Kidney tubule cell (primary cell): ENCODE data around the gene ARMC5.
A peak's percentile ranks its signal among the peaks of the same experiment; 100 is the strongest.
"Not testable (repeated sequence)": the region's sequence is repeated elsewhere in the genome, so short reads cannot be mapped to it uniquely, and the experiment has no call there.

Experiments used
- DNase-seq: peaks from one replicate; pipeline ENCODE4 v3.0.0-alpha.2; 2018; ENCODE audit warnings: low spot score

Gene ARMC5

GRCh38 chr16:31435341-31436220 lies 23.7 kb upstream of the ARMC5 start:
- no peak for DNase-seq

DNA sequence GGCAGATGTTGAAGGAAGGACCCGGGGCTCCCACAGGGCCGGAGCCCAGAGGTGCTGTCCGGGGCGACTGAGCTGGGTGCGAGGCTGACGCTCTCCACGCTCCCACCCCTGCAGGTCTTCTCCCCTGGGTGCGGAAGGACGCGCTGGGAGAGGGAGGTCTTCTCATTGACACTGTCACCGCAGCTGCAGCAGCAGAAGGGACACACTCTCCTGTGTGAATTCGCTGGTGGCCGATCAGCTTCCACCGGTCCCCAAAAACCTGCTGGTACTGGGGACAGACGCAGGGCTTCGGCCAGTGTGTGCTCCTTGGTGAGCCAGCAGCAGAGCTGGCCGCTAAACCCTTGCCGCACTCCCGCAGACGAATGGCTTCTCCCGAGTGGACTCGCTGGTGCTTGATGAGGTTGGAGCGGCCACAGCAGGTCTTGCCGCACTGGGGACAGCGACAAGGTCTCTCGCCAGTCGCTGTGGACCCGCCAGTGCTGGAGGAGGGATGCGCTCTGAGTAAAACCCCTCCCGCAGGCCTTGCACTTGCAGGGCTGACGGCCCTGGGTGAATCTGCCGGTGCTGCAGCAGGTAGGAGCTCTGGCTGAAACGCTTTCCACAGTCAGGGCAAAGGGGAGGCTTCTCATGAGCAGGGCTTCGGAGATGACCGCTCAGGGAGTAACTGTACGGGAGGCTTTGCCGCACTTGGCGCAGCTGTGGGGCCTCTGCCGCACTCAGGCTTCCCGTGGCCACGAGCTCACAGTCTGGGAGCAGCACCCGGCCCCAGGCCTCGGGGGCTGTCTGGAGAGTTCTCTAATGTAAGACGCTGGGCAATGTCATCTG lies 22.9 kb upstream of the ARMC5 start:
- no peak for DNase-seq

- no peak for DNase-seq
These were observed 20.9 kb upstream of the ARMC5 start for GRCh38 chr16:31438414-31438813.

- DNase-seq, result not testable (repeated sequence)
These were observed 20.3 kb upstream of the ARMC5 start for GRCh38 chr16:31439023-31439422.

DNA sequence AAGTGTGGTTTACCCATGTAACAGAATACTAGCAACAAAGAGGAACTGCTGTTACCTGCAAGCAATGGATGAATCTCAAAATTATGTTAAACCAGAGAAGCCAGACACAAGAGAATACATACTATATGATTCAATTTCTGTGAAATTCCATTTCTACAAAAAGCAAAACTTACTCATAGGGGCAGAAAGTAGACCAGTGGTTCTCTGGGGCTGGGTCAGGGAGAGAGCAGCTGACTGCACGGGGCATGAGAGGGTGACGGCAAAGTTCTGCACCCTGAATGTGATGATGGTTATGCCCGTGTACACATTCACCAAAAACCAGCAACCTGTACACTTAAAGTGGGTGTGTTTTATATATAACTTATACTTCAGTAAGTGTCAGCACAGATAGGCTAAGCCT lies 19.8 kb upstream of the ARMC5 start:
- DNase-seq, result no peak

- no peak for DNase-seq
These were observed 18.7 kb upstream of the ARMC5 start for GRCh38 chr16:31440516-31441184.

DNA sequence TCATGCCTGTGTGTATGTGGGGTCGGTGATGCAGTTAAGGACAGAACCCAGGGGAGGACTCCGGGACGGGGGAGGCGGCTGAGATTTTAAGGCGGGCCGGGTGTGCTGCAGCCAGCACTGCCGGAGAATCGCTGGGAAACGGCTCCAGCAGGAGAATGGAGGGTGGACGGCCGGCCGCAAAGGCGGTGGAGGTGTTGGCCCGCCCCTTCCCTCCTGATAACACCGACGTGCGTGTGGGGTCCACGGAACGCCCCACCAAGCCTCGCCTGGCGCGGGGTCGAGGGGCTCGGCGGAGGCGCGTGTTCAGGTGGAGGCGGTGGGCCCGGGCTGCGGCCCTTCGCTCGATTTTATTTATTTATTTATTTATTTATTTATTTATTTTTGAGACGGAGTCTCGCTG lies 17.3 kb upstream of the ARMC5 start:
- no peak for DNase-seq

- not testable (repeated sequence) for DNase-seq
These were observed 13.4 kb upstream of the ARMC5 start for GRCh38 chr16:31445931-31446330.

DNA sequence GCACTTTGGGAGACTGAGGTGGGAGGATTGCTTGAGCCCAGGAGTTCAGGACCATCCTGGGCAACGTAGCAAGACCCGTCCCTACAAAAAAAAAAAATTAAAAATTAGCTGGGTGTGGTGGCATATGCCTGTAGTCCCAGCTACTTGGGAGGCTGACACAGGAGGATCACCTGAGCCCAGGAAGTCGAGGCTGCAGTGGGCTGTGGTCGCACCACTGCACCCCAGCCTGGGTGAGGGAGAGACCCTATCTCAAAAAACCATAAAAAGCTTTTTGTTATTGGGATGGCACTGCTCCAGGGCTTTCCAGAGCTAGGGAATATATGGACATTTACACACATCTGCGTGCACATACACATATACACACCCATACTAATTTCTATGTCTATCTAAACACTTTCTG lies 8.1 kb upstream of the ARMC5 start:
- no peak for DNase-seq

DNA sequence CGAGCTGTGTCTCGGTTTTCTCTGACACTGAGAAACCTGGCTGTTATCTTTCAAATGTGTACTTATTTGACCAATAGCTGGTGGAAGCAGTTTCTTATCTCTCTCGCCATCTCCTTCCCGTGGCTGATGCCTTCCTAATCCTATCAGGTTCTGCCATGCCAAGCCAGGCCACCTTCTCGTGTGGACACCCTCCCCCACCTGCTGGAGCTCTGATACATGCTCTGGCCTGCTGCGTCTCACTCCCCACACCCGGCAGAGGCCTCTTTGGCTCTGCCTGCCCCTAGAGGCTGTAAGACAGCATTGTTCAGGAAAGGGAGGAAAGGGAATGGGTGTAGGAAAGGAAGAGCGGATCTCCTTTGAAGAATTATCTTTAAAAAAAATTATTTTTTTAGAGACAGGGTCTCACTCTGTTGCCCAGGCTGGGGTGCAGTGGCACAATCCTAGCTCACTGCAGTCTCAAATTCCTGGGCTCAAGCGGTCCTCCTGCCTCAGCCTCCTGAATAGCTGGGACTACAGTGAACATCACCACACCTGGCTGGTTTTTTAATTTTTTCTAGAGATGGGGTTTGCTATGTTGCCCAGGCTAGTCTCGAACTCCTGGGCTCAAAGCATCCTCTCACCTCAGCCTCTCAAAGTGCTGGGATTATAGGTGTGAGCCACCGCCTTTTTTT lies 7.5 kb upstream of the ARMC5 start:
- DNase-seq, result peak; percentile 83

DNA sequence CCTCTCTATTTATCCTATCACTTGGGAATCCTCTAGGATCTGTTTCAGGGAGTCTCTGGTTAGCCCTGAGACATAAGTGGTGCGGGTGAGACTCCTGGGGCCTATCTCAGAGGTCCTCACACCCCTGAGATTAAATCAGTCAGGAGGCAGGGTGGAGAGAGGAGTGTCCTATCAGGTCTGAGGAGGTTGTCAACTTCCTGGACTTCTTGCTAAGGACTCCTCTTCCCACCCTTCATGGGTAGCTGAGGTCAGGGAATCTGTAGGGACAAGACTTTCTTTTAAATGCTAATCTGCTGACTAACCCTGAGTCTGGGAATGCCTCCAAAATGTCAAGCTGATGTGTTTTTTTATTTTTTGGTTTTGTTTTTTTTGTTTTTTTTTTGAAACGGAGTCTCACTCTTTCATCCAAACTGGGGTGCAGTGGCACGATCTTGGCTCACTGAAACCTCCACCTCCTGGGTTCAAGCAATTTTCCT lies 6.6 kb upstream of the ARMC5 start:
- DNase-seq, result peak; percentile 86

DNA sequence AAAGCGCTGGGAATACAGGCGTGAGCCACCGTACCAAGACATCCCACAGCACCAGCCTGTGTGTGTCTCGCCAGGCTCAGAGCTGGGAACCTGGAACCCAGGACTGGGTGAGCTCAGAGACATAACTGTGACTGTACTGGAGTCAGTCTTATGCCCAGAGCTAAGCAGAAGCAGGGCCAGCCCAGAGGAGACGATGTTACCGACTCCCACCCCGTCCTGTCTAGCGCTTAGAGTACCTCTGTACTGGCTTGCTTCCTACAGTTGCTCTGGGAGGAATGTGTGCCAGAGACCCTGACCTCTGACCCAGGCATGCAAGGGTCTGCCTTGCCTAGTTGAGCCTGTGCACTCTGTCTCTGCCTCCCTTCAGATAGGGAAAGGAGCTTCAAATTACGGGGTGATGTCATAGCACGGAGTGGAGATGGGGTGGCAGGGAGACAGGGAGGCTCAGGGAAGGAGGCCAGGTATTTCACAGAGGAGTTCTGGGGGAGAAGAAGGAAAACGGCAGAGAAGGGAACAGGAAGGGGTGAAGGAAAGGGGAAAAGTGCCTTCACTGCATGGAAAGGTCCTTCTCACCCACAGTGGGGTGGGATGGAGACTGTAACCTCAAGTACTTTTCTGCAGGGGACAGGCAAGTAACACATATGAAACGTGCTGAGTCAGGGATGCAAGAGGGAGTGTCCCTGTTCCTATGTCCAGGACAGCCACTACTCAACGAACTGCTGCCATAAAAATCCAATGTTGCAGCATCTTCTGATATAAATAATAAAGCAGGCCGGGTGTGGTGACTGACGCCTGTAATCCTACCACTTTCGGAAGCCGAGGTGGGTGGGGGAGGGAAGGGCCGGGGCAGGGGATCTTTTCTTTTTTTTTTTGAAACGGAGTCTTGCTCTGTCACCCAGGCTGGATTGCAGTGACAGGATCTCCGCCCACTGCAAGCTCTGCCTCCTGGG lies 5.8 kb upstream of the ARMC5 start:
- DNase-seq, result peak; percentile 11

DNA sequence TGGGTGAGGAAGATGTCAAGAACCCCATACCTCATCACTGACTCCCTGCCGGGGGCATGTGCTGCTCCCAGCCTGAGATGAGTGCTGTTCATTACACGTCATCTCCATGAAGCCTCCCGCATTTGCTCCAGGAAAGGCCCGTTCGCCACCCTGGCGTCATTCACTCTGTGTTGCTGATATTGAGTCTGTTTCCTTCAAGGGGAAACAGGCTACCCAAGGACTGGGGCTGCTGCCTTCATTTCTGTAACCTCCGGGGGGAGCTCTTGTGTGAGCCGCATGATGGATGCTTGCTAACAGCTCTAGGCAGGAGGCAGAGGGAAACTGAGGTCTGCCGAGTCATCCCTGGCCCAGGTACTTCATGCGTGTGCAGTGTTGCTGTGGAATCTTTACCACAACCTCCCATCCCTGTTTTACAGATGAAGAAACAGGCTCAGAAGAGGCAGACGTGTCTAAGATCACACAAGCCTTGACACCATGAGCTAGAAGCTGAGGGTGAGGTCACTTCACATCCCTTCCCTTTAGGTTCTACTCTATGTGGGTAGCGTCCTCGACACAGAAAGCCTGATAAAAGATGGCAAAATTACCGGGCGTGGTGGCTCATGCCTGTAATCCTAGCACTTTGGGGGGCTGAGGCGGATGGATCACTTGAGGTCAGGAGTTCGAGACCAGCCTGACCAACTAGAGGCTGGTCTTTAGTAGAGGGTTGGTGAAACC lies 3.5 kb upstream of the ARMC5 start:
- DNase-seq, result peak; percentile 6

DNA sequence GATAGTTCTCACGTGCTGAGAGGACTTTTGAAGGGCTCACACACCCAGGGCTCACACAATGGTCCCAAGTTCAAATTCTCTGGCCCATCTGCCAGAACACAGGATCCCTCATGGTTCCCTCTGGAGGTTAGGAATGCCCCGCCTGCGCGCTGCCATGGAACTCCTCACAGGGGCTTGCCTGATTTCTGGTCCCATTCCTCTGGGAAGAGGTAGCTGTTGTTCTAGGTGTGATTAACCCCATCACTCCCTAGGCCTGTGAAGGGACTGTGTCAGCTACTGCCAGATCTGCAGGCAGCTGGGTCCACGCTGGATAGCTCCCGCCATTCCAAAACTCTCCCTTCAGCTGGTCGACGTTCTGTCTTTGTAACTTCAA lies 2.3 kb upstream of the ARMC5 start:
- DNase-seq, result no peak

GRCh38 chr16:31458073-31458843 lies 1.0 kb upstream of the ARMC5 start:
- peak; percentile 71 for DNase-seq

GRCh38 chr16:31459687-31460581 lies 633 bp downstream of the ARMC5 start:
- DNase-seq, result peak; percentile 99

DNA sequence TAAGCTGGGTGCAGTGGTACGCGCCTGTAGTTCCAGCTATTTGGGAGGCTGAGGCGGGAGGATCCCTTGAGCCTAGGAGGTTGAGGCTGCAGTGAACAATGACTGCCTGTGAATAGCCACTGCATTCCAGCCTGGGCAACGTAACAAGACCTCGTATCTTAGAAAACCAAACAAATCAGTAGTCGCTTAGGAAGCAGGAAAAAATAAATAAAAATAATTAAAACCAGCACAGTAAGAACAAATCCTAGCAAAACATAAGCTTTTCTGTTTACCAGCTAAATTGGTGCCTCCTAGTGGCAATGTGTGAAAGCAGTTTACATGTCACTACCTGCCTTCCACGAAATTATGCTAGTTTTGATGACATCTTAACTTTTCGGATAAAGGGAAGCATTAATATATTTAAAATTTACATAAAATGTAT lies 1.3 kb downstream of the ARMC5 start:
- DNase-seq, result peak; percentile 52

GRCh38 chr16:31461201-31461920 lies 2.1 kb downstream of the ARMC5 start:
- DNase-seq, result no peak
